ENCODE data around the gene MAGEA1.
"Not testable (repeated sequence)": the region's sequence is repeated elsewhere in the genome, so short reads cannot be mapped to it uniquely, and the experiment has no call there.

The MAGEA1 gene, protein sequence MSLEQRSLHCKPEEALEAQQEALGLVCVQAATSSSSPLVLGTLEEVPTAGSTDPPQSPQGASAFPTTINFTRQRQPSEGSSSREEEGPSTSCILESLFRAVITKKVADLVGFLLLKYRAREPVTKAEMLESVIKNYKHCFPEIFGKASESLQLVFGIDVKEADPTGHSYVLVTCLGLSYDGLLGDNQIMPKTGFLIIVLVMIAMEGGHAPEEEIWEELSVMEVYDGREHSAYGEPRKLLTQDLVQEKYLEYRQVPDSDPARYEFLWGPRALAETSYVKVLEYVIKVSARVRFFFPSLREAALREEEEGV

DNA sequence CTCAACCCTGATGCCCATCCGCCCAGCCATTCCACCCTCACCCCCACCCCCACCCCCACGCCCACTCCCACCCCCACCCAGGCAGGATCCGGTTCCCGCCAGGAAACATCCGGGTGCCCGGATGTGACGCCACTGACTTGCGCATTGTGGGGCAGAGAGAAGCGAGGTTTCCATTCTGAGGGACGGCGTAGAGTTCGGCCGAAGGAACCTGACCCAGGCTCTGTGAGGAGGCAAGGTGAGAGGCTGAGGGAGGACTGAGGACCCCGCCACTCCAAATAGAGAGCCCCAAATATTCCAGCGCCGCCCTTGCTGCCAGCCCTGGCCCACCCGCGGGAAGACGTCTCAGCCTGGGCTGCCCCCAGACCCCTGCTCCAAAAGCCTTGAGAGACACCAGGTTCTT is at the start of gene MAGEA1:
TSS of gene MAGEA1 (plus strand) at position 154 of the 400 bp plus-strand sequence. CDS start 3,106 bp downstream, outside the sequence.
- no peak for DNase-seq

DNA sequence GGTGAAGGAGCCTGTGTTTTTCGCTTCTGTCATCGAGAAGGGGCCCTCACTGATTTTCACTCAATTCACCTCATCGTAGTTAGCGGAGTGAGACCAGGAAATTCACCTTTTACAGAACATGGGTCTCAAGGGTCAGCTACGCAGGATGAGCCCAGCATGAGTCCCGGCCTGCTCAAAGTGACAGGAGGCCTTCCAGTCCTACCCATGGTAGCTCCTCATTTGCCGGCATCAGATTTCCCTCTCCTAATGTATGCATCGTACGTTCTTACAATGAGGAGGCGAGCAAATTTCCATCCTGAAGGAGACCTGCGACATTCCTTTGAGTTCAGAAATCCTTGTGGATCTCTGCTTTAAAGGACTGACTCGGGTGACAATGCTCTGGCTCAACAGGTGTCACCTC is 46.2 kb upstream of the MAGEA1 start:
- DNase-seq, result not testable (repeated sequence)

DNA sequence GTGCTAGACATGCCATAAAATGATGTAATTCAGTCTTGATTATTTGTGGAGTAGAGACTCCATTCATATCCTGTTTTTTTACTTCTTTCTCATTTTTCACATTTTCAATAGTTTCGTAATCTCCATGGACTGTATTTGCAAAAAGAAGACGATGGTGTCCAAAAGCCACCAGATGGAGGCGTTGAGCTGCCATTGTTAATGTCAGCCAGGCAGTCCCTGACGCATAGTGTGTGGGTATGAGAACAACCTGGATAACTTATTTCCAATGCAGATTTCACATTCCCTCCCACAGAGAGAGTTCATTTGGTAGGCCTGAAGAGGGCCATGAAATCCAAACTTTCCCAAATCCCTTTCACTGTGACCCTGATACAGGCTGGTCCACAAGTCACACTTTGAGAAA is 40.0 kb upstream of the MAGEA1 start:
- not testable (repeated sequence) for DNase-seq

DNA sequence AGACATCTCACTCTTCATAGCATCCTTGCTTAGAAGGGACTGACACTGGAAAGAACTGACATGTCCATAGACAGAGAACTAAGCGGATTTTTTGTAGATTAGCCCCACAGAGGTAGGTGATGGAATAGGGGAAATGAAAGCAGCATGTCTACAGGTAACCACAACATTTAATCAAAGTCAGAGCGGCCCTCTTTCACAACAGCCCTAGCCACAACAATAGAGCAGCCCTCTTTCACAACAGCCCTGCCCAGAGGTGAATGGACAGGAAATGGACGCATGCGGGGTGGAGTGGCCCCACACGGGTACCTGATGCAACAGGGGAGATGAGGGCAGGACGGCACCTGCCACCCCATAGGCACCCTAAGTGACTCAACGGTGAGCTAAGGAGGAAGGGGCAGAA is 32.8 kb upstream of the MAGEA1 start:
- DNase-seq, result not testable (repeated sequence)

DNA sequence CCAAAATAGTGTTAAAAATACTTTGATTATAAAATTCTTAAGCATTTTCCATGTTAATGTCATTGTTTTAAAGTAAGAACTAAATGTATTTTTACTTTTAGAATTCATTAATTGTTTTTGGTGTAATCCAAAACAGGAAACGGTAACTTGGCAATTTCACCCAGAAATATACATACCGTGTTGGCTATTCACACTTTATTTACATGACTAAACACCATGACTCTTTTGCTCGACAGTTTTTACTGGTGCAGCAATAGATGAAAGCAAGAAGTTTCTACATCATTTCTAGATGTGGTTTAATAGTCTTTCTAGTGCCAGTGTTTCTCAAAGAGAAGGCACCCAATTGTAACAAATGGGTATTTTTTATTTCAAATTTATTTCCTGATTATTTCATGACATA is 25.6 kb upstream of the MAGEA1 start:
- no peak for DNase-seq

DNA sequence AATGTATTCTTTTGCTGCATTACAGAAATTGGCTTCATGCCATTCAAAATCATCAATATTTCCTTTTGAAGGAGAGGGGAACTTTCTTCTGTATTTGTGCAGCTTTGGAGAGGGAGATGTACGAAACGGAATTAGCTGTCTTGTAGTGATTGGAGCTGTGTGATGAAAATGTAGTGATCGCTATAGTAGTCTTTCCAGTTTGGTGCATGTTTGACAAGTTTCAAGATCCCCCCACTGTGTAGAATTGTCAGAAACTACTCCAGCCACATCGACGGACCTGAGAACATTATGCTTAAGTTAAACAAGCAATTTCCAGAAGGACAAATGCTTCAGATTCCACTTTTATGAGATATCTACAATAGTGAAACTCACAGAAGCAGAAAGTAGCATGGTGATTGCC is 21.6 kb upstream of the MAGEA1 start:
- no peak for DNase-seq

DNA sequence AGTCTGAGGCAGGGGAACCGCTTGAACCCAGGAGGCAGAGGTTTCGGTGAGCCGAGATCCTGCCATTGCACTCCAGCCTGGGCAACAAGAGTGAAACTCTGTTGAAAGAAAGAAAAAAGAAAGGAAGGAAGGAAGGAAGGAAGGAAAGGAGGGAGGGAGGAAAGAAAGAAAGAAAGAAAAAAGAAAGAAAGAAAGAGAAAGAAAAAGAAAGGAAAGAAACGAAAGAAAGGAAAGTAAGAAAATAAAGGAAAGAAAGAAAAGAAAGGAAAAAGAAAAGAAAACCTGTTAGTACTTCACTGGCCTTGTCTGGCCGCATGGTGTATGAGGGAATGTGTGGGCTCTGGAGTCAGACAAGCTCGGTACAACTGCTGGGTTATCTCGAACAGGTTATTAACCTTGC is 20.8 kb upstream of the MAGEA1 start:
- DNase-seq, result no peak

DNA sequence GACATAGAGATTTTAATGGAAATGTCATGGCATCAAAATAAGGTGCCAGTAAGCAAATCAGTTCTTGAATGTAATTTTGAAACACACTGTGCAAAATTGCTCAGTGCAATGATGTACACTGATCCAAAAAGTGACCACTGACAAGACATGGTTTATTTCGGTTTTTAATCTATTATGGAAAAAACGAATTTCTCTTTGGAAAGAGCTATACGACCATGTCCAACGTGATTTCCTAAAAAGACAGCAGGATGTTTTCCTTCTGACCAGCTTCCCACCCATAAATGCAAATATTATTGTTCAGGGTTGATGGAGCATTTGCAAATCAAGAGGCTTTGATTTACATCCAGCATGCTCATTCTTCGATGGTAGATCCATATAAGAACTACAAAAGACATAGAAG is 17.1 kb upstream of the MAGEA1 start:
- no peak for DNase-seq

DNA sequence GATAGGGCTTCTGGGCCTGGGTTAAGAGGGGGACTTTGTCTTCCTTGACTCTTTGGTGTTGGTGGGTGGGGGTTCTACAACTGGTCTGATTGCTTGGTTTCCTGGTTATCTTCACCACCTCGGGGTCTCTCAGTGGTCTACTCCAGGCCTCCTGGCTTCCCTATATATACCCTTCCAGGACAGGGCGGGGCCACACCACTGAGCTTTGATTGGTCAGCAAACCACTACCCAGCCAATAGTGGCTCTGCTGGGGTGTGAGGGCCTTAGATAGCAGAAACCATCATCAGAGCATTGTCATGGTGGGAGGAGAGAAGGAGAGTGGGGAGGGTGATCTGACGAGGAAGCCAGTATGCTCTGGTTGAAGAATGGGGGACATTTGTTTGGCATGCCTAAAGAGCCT is 14.4 kb upstream of the MAGEA1 start:
- no peak for DNase-seq

DNA sequence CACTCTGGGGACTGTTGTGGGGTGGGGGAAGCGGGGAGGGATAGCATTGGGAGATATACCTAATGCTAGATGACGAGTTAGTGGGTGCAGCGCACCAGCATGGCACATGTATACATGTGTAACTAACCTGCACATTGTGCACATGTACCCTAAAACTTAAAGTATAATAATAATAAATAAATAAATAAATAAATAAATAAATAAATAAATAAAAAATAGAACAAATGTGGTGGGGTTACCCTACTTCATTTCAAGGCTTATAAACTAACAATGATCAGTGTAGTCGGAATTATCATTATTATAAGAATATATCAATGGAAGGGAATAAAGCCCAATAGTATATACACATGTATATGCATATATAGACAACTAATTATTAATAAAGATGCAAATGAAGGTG is 10.7 kb upstream of the MAGEA1 start:
- DNase-seq, result not testable (repeated sequence)

DNA sequence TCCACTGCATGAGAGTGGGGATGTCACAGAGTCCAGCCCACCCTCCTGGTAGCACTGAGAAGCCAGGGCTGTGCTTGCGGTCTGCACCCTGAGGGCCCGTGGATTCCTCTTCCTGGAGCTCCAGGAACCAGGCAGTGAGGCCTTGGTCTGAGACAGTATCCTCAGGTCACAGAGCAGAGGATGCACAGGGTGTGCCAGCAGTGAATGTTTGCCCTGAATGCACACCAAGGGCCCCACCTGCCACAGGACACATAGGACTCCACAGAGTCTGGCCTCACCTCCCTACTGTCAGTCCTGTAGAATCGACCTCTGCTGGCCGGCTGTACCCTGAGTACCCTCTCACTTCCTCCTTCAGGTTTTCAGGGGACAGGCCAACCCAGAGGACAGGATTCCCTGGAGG is 2.7 kb downstream of the MAGEA1 start:
- DNase-seq, result no peak

DNA sequence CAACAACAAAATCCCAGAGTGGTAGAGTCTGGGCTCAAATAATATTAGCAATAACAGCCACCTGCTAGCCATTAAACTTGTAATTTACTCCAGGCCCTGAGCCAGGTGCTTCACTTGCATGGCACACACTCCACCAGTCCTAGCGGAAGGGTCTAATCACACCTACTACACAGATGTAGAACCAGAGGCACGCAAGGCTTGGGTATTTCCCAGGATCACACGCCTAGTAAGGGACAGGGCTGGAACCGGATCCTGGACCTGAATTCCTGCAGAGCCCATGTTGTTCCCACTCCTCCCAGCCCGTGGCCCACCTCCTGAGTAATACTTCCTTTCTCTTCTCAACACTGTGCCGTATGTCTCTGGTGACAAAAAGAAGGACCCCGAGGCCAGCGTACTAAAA is 5.7 kb downstream of the MAGEA1 start:
- no peak for DNase-seq

DNA sequence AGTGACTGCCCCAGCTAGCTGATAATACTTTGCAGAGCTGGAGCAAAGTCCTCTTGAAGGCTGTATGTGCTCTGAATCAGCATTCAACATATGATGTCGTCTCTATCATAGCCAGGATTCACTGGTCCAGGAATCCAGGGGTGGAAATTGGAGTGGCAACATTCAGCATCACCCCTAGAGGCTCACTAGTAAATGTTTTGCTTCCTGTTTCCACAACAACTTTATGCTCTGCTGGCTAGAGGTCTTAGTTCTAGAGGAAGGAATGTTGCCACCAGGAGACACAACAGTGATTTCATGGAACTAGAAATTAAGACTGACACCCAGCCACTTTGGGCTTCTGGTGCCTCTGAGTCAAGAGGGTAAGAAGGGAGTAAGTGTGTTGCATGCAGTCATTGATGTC is 11.3 kb downstream of the MAGEA1 start:
- DNase-seq, result no peak

DNA sequence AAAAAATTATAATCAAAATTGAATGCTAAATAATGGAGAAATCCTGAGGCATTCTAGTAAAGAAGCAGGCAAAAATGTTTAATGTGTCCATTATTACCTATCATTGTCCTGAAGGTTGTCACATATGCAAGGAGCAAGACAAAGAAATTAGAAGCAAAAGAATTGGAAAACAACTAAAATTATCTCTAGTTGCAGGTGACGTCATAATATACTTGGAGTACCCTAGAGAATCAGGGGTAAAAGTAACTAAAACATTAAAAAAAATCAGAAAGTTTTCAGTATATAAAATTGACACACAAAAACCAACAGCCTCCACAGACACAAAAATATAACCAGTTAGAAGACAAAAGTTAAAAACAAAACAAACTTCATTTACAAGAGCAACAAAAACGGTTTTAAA is 21.4 kb downstream of the MAGEA1 start:
- DNase-seq, result no peak

DNA sequence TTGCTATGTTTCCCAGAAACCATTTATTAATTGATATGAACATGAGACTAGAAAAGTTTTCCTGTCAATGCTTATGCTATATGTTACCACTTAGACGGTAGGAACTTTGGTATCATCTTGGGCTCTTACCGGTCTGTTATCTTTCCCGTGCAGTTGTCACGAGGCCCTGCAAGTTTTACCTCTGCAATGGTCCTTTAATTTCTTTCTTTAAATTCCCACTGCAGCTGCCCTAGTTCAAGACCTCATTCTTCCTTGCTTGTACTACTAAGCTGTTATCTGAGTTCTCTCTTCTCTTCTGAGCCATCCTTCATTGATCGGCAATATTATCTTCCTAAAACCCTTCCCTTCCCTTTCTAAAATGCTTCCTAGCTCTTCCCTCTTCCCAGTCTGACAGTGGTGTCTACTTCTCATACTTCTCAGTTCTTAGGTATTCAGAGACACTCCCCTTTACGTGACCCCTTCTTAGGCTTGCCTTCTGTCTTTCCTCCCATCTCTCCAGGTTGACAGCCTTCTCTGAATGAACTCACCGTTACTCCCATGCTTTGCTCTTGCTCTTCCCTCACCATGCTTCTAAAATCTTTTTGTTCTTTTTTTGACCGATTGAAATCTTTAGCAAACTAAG is 27.5 kb downstream of the MAGEA1 start:
- no peak for DNase-seq

DNA sequence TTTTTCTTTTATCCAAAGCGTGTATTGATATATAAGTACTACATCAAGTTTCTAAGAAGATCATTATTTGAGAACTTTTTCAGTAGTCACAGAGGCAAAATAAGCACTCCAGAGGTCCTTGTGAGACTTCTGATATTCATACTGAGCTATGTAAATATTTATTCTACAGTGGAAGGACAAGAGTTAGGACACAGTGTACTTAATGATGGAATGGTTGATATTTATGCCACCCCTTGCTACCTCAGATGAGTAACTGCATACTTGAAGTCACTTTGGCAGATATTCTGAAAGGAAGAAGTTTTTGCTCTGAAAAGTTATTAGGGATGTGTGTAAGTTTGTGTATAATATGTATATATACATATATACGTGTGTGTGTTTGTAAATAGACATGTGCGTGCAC is 30.3 kb downstream of the MAGEA1 start:
- no peak for DNase-seq

DNA sequence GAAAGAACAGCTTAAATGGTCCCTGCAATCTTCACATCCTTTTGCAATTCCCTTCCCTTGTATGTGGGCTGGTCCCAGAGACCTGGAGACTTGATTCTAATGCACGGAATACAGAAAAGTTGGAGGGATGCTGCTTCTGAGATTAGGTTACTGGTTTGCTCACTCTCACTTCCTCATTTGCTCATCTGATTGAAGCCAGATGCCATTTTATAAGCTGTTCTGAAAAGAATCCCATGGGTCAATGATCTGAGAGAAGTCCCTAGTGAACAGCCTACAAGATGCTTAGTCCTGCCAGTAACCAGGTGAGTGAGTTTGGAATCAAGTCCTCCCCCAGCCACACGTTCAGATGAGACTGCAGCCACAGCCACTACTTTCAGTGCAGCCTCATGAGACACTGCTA is 35.9 kb downstream of the MAGEA1 start:
- no peak for DNase-seq

DNA sequence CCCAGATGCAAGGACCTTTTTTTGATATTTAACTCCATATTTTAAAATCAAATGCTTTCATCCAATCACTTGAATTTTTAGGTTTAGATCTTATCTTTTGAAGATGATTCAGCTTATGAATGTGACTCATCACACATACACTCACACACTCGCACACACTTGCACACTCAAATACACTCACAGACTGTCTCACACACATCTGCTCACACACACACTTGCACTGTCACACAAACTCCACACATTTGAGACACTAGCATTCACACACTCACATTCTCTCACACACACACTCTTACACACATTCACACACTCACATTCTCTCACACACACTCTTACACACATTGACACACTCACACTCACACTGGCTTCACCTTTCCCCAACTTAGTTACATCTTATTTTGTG is 37.8 kb downstream of the MAGEA1 start:
- DNase-seq, result no peak

DNA sequence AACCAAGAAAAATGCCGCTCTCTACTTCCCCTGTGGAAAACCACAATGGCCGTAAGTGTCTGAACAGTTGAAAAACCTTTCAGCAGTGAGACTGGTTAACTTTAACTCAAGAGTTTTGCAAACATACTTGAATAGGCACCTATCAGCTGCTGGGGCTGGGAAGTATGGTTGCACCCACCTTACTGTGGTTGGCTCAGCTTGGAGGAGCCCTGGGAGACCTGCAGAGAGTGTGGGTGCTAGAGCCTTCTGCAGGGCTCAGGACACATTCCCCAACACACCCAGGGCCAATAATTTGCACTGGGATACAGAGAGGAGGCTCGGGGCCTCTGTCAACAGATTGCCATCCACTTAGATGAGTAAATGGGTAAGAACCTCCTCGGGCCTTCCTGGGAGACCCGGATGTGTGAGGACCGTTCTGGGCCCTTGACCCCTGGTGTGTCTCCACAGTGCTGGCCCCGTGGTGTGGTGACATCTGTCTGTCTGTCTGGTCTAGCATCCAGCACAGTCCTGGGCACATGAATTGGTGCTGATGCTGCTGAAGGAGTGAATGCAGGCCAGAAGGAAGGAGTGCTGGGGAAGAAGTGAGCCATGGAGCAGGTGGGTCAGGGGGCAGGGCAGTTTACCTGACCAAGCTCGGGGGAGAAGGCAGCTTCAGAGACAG is 46.5 kb downstream of the MAGEA1 start:
- DNase-seq, result no peak

DNA sequence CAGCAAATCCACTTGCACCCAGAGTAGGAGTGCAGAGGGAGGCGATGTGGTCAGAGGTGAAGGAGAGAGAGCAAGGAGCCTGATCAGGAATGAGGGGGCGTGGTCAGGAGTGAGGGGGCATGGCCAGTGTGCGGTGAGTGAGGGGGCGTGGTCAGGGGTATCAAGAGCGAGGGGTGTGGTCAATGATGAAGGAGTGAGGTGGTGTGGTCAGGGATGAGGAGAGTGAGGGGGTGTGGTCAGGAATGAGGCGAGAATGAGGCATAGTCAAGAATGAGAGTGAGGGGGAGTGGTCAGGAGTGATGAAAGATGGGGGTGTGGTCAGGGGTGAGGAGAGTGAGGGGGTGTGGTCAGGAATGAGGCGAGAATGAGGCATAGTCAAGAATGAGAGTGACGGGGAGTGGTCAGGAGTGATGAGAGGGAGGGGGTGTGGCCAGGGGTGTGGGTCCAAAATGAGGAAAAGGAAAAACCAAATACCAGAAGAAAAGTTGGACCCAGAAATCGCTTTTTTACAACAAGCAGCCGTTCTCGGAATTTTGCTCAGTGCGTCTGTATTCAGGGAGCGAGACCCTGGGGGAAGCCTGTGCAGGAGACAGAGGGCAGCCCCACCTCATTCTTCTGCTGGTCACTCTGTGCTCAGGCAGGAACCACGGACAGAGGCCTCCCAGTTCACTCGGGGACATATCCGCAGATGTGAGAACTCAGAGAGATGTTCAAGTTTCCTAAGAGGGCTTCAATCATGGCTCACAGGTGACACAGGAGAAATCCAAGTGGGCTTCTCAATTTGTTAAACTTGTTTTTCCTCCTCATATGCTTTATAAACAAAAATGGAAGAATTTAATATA is 47.5 kb downstream of the MAGEA1 start:
- DNase-seq, result no peak
